Activated CD8-positive, alpha-beta memory T cell treated with anti-CD3 and anti-CD28 coated beads, Interleukin-2, amount 50 U/mL, for 1 hour (primary cell): Measurements from ENCODE around the gene RPP14.
A peak's percentile ranks its signal among the peaks of the same experiment; 100 is the strongest.
"Not testable (repeated sequence)": the region's sequence is repeated elsewhere in the genome, so short reads cannot be mapped to it uniquely, and the experiment has no call there.

ENCODE experiments used
- DNase-seq: peaks from one replicate; pipeline ENCODE4 v3.0.0-alpha.2; 2020; ENCODE audit errors: extremely low read depth

RPP14 gene

DNA sequence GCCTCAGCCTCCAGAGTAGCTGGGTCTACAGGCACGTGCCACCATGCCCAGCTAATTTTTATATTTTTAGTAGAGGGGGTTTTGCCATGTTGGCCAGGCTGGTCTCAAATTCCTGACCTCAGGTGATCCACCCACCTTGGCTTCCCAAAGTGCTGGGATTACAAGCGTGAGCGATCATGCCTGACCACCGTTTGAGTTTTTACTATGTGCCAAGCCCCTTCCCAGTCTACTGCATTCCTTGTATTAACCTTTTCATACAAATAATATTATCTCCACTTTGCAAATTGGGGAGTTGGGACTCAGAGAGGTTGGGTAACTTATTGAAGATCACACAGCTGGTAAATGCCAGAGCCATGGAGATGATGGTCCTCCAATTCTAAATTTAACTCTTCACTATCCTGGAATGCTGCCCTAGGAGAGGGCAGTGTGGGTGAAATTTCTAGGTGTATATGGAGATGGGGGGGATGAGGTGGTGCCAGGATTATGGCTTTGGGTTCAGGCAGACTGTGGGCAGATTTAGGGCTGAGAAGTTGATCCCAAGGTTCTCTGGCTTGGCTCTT lies 25.6 kb downstream of the RPP14 start:
- no peak for DNase-seq

DNA sequence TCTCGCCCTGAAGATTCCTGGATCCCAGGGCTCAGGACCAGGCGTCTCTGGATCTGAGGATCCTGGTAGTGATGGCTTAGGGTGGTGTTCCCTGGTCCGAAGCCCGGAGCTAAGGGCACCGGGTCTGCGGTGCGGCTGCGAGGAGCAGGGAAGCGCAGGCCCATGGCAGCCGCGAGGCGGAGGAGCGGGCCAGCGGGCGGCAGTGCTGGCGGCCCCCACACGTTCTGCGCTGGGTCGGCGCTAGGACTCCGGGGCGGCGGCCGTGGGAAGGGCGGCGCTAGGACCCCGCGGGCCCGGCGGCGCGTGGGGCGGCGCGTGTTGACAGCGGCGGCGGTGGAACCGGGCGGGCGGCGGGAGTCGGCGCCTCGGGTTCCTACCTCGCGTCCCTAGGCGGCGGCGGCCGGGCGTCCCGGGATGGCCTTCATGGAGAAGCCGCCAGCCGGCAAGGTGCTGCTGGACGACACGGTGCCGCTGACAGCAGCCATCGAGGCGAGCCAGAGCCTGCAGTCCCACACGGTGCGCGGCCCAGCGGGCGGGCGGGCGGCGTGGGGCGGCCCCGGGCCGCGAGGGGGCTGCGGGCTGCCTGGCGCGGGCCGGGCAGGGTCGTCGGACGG lies 26.6 kb downstream of the RPP14 start, which contains the start of gene PXK:
Gene PXK (plus strand): TSS at position 318 of the 614 bp plus-strand sequence. CDS start 97 bp downstream, at position 415.
- peak; percentile 17 for DNase-seq

DNA sequence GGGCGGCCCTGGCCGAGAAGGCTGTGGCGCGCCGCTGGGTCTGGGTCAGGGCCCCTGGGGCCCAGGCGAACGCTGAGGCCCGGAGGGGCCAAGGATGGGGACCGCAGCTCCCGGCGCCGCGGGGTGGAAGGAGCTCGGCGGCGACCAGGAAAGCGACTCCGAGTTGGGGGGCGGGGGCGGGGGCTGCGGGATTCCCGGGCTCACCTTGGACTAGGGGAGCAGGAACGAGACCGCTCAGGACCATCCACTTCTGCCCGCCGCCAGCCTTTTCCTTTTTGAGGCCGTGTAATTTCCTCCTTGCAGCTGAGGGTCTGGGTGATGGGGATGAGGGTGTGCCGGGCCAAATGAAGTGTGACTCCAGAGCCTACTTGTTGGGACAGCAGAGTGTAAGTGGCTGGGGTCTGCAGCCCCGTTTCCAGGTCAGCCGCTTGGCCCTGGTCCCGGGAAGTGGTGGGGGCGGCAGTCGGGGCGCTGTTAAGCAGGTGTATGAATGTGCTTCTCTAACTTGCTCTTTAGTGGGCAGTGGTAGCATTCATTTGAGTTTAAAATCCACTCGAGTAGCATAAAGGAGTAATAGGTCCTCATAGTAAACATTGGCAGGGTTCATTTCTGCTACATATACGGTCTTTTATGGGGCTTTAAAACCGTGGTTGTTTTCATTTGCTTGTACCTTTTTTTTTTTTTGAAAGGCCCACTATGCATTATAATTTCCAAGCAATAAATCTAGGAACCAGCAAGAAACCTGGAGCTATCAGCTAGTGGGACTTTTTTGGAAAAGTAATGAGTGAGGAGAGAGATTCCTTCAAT lies 27.4 kb downstream of the RPP14 start:
- no peak for DNase-seq

DNA sequence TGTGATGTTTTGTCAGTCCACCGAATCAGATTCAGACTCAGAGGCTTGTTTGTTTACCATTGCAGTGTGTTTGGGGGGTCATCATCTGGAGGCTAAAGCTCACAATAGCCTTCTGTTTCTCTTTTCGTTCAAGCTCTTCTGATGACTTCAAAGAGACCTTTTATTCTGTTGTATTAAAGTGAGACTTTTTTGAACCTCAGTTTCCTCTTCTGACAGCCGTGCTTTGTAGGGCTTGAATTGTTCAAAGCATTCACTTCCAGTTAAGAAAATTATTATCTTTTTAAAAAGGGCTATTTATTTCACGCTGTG lies 27.9 kb downstream of the RPP14 start:
- DNase-seq: no peak

DNA sequence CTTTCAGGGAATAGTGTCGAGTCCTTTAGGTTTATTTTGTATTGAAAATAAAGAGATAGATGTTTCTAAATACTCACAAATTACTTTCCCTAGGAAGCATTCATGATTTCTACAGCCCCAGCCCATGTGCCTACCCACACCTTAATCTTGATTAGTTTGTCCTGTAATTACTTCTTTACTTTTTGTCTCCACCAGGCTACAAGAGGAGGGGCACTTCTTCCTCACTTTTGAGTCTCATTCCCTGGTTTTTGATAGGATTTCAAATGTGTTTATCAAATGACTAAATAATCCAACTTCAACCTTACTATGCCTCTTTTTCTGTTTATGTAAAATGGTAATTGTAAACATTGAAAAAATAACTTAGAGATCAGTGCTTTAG lies 28.4 kb downstream of the RPP14 start:
- DNase-seq: no peak

DNA sequence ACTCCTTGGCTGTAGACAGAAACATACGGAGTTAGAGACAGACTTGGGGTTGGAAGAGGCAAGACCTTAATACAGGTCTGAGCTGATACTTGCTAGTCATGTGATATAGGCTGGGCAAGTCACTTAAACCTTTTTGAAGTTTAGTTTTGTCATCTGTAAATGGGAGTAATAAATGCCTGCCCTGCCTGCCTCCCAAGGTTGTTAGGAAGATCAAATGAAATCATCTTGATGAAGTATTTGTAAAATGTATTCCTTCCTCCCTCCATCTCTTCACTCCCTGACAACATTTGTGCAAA lies 29.6 kb downstream of the RPP14 start:
- DNase-seq: no peak

DNA sequence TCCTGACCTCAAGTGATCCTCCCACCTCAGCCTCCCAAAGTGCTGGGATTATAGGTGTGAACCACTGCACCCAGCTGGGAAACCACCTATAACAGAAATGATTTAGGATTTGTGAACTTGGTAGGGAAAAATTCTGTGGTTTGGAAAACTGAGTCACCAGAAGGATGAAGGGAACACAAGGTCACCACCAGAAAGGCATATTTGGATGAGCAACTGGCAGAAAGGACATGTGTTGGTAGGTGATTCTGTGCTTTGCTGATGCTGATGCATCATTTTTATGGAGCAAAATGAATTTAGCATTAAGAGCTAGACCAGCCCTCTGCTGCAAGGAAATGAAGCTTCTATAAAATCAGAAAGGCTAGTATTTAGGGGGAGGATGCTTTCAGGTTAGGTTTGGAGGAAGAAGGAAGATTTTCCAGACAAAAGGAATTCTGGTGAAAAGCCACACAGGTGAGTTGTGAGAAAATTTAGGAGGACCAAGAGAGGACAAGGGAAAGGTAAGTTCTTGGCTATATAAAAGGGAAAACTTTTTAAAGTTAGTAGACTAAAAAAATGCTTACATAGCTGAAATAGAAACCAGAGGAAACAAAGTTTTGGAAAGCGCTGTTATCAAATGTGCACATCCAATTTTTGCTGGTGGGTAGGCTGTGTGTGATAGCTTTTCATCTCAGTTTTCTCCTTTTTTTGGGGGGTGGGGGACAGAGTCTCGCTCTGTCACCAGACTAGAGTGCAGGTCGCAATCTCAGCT lies 30.3 kb downstream of the RPP14 start:
- DNase-seq: no peak

DNA sequence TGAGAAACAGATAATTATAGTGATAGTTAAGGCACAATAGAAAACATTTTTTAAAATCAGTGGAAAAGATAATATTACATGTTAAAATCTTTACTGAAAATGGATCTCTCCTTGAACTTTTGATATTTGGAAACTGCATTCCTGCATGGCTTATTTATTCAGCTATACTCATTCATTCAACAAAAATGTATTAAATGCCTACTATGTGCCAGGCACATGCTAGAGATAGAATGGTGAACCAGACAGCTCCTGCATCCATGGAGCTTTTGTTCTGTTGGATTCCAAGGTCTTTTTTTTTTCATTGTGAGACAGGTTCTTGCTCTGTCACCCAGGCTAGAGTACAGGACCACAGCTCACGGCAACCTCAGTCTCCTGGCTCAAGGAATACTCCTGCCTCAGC lies 31.1 kb downstream of the RPP14 start:
- no peak for DNase-seq

DNA sequence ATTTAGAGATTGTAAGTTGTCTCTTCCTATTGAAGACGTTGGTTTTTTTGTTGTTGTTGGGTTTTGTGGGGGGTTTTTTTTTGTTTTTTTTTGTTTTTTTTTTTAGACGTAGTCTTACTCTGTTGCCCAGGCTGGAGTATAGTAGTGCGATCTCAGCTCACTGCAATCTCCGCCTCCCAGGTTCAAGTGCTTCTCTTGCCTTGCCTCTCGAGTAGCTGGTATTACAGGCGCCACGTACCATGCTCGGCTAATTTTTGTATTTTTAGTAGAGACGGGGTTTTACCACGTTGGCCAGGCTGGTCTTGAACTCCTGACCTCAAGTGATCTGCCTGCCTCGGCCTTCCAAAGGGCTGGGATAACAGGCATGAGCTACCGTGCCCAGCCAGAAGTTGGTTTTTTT lies 33.1 kb downstream of the RPP14 start:
- not testable (repeated sequence) for DNase-seq

DNA sequence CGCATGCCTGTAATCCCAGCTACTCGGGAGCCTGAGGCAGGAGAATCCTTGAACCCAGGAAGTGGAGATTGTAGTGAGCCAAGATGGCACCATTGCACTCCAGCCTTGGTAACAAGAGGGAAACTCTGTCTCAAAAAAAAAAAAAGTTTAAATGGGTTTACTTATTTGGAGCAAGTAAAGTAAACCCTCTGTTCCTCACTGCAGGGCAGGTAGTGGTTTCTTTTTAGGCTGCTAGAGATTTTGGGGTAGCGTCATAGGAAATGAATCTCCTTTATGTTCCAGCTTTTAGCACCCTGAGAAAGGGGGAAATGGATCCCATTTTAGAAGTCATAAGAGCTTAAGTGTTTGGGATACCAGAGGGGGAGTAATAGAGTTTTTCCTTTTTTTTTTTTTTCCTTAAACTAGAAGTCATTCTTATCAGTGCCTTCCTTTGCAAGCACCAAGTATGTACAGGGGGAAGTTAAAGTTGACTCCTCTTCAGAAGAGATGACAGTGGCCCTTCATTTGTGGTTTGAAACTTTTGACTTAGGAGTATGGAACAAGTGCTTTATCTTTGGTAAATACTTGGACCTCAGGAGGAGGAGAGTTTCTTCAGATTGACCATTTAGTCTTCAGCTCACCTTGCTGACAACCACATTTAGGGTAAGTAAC lies 34.7 kb downstream of the RPP14 start:
- no peak for DNase-seq

DNA sequence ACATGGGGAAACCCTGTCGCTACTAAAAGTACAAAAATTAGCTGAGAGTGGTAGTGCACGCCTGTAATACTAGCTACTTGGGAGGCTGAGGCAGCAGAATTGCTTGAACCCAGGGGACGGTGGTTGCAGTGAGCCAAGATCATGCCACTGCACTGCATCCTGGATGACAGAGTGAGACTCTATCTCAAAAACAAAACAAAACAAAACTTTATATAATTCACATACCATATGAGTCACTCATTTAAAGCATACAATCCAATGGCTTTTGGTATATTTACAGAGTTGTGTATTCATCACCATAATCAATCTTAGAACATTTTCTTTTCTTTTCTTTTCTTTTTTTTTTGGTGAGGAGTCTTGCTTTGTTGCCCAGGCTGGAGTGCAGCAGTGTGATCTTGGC lies 35.3 kb downstream of the RPP14 start:
- DNase-seq: no peak

DNA sequence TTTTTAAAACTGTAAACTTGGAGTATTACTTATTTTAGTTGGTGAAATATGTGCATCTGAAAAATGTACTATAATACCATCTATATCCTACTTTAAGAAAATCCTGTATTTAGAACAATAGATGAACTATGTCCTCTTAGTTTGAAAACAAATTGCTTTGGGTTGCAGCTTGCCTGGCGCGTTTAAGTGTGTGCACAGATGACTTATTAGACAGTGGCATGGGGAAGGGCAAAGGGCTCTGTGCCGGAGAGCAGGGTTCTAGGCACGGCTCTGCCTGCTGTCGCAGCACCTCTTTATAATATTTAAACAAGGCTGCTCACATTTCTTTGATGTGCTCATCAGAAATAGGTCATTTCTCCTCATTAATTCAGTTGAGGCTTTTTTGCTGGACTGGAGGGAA lies 36.6 kb downstream of the RPP14 start:
- no peak for DNase-seq

DNA sequence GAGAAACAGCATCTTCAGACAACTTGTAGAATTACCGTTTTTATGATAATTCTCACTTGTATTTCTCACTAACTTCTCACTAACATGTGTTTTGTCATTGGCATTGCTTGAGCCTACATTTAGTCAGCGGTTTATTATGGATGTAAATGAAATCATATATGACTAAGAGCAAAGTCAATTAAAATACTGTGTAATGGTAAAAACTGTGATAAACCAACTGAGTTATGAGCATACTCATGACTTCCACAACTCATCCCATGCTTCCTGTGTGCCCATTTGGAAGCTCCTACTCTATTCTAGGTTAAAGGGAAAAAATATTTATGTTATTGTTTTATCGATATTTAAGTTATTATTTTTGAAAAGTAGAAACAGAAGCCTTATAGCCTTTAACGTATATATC lies 39.4 kb downstream of the RPP14 start:
- no peak for DNase-seq

DNA sequence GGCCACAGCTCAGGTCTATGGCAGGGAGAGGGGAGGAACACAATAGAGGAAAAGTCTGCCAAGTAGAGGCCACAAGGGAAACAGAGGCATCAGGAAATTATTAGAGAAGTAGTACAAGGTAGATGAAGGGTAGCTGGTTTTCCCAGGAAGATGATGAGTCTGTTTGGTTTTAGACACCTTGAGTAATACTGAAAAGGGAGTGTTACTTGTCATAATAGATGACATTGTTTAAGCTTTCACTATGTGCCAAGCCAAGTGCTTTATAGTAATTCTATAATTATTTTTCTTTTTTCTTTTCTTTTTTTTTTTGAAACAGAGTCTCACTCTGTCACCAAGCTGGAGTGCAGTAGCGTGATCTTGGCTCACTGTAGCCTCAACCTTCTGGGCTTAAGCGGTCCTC lies 40.3 kb downstream of the RPP14 start:
- no peak for DNase-seq

DNA sequence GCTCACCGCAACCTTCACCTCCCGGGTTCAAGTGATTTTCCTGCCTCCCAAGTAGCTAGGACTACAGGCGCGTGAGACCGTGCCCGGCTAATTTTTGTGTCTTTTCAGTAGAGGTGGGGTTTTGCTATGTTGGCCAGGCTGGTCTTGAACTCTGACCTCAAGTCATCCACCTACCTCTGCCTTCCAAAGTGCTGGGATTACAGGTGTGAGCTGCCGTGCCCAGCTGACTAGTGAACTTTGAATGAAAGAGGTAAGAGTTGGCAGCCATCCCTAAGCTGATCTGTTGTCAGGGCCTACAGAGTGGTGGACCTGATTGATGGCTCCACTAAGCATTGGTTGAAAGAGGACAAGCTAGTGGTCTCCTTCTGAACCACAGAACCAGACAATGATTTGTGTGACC lies 41.9 kb downstream of the RPP14 start:
- DNase-seq: no peak

DNA sequence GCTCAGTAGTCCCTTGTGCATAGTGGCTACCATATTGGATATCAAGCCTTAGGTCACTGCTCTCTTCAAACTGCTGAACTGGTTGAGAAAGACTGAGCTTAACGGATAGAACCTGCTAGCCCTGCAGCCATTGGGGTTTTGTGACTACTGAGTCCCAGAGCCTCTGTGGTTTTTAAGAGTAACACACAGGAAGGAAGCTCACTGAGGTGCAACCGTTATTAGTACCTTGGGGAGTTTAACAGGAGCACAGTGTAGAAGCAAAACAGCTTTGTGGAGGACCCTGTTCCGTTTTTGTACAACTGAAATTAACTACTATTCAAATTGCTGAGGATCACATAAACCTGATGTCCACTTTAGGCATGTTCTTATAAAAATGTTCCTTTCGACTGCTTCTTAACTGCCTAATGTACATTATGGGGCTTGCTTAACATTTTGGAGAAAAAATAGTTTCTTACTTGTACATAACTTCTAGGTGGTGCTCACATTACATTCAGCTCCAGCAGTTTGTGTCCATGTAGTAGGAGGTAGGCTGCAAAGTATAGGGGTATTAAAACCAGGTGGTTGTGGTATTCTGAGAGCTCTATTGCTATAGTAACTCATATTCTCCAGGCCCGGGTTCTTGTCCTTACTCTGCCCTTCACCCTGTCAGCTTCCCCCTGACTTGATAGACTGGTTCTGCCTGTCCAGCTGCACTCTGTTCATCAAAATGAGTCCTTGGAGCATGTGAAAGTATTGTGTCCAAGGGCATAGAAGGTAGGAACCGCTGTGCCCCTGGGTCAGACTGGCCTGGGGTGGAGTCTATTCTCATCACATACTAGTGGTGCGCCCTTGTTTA lies 44.0 kb downstream of the RPP14 start:
- no peak for DNase-seq

DNA sequence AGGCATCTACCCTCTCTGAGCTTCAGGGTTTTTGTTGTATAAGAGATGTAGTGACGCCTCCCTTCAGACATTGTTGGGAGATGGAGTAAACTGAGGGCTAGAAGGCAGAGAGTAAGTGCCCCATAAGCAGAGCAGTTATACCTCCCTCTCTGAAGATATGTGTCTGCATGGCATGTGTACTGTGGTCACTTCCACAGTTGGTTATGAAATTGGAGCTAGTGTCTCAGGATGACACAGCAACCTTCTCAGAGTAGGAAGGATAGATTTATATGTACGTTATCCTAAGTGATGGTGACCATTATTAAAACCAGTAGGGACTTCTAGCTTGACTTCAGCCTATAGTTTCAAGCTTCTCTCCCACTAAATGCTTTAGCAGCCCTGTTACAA lies 44.6 kb downstream of the RPP14 start:
- DNase-seq: no peak

DNA sequence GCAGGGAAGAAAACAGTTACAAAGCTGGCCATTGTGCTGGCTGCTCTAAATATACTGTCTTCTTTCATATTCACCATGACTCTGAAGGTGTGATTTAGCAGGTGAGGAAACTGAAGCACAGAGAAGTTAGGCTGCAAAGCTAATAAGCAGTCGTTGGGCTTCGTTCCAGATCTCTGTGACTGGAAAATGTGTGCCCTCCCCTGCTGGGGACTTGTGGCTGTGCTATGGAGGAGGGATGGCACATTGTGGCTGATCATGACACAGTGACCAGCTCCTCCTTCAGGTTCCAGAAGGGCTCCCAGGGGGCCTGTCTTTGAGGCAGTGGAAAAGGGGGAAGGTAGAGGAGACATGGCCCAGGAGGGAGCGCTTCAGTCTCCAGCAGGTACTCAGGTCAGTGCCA lies 45.9 kb downstream of the RPP14 start:
- no peak for DNase-seq

DNA sequence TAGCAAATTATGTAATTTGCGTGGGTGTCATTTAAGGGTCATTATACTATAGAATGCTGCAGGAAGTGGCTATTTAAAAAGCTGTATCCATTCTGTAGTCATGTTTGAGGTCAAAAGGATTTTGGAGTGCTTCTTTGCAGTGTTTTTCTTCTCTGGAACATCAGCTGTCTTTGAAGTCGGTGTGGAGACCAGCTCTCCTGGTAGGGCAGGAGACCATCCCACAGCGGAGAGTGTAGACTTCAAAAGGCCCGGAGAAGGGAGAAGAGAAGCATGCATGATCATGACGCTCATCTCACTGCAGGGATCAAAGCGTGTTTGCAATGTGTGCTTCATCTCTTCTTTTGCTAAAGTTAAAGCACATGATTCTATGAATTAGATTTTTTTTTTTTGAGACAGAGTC lies 46.6 kb downstream of the RPP14 start:
- DNase-seq: no peak

DNA sequence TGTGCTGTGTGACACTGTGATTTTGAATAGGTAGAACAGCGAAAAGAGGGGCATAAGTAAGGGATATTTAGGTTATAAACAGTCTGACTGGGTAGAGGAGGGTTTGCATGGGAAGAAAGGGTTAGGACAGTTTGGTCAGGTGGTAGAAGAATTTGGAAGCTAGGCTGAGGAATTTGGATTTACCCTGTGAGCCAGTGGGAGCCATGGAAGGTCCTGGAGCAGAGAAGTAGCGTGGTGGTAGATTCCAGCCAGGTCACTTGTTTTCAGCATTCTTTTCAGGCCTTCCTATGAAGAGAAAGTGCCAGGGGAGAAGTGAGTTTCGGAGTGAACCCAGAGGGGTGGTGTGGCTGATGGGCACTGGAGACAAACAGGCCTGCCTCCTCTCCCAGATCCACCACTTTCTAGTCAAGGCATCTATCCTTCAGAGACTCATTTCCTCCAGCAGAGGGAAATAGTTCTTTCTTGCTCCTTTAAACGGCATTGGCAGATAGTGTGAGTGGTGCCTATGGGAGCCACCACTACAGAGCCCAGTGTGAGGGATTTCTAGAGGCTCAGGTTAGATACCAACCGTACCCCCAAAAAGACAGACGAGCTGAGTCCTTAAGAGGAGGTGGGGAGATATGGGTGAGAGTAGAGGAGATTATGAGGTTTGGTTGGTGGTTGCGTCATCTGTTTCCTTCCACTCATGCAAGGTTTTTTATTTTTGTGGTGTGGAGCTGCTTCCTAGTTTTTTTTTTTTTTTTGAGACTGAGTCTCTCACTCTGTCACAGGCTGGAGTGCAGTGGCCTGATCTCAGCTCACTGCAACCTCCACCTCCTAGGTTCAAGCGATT lies 47.9 kb downstream of the RPP14 start:
- no peak for DNase-seq

DNA sequence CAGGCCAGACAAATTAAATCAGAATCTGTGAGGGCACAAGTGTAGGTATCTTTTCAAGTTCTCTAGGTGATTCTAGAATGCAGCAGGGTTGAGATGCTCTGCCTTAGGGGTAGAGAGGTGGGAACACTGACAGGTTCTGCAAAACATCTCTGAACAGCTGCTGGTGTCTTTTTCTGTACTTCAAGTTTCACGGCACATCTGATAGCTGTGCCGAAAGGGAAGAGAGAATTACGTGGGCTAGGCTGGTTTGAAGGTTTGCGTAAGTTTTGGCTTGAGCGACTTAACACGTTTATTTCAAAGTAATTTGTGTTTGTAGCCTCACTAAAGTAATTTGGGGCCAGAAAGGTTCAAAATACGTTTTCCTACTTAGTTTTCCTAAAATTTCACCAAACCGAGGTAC lies 49.1 kb downstream of the RPP14 start:
- no peak for DNase-seq
